ENCODE results near the gene MYOC.
"Not testable (repeated sequence)": the region's sequence is repeated elsewhere in the genome, so short reads cannot be mapped to it uniquely, and the experiment has no call there.

MYOC gene

GRCh38 chr1:171600862-171601261, 51.6 kb downstream of the MYOC start:
- no peak for DNase-seq

- DNase-seq: not testable (repeated sequence)
These were observed 52.2 kb downstream of the MYOC start for GRCh38 chr1:171600310-171600709.

- DNase-seq: no peak
These were observed 55.3 kb downstream of the MYOC start for GRCh38 chr1:171597203-171597602.

GRCh38 chr1:171596705-171597104, 55.8 kb downstream of the MYOC start:
- no peak for DNase-seq

GRCh38 chr1:171596119-171596518, 56.4 kb downstream of the MYOC start:
- DNase-seq: no peak

- DNase-seq: no peak
These were observed 57.2 kb downstream of the MYOC start for GRCh38 chr1:171595324-171595723.

GRCh38 chr1:171590022-171590421, 62.5 kb downstream of the MYOC start:
- no peak for DNase-seq

GRCh38 chr1:171588230-171588629, 64.3 kb downstream of the MYOC start:
- no peak for DNase-seq

GRCh38 chr1:171585715-171586114, 66.8 kb downstream of the MYOC start:
- DNase-seq: no peak
